Activated CD4-positive, alpha-beta T cell treated with anti-CD3 and anti-CD28 coated beads, Interleukin-2, Interleukin-4, amounts not matched to agents 100 ng/mL and 50 ng/mL, durations not matched to agents 16 hours and 8 hours (primary cell): ENCODE data around the gene DTNA.
A peak's percentile ranks its signal among the peaks of the same experiment; 100 is the strongest.

Experiments
- DNase-seq: peaks from one replicate; pipeline ENCODE4 v3.0.0-alpha.2; 2020; ENCODE audit warnings: low spot score

Gene DTNA

DNA sequence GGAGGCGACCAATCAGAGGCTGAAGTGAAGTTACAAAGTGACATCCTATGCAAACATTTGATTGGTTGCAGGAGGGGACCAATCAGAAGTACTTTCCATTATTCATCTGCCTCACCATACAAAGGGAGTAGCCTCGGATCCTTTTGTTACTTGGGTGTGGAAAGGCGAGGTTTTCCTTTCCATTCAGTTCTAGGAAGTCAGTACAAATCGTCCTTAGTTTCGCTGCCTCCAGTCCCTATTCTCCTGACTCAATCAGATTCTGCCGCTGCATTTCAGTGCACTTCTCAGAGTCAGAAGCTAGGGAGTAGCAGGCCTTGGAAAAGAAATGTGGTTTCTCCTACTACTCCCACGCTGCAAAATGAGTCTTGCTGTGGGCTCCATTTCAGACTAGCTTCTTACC, 149.4 kb downstream of the DTNA start:
- no peak for DNase-seq

DNA sequence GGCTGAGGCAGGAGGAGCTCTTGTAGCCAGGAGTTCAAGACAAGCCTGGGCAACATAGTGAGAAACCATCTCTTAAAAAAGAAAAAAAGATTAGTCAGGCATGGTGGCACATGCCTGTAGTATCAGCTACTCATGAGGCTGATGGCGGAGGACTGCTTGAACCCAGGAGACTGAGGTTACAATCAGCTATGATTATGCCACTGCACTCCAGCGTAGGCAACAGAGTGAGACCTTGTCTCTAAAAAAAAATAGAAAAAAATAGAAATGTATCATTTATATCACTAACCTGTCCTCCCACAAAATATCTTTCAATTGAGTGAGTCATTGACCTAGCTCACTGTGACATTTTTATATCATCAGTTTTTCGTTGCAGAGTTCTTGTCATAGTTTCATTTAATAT, 152.5 kb downstream of the DTNA start:
- no peak for DNase-seq

DNA sequence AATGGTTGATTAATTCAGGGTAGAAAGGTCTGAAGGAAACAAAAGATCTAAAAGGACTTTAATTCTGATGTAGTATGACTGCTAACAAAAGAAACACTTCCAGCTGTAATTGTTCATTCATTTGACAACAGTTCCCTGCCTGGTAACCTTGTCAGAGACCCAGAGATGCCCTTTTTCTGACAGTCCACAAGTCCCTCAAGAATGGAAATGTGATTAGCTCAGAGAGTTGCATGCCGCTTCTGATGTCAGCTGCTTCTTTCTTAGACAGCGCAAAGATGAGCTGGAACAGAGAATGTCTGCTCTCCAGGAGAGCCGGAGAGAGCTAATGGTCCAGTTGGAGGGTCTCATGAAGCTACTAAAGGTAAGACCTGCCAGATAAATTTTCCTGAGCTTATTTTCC, 153.6 kb downstream of the DTNA start:
- DNase-seq, result no peak

GRCh38 chr18:34864836-34865497, 154.9 kb downstream of the DTNA start:
- no peak for DNase-seq

DNA sequence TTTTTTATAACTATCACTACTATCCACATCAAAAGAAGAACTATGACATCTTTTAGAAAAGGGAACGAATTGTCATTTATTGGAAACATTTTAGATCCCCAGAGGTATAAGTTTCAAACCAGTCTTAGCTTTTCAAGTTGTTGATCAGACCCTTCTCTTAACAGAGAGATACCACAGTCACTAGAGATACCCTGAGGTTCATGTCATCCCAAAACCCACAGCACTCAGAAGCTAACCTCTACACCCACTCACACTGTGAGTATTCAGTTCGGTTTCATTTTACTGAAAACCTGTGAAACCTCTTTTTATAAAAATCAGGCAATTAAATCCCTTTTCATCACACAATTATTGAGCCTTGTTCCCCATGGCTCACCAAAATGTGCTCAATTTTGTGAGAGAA, 156.2 kb downstream of the DTNA start:
- DNase-seq, result peak; percentile 34

- DNase-seq, result no peak
Measured at GRCh38 chr18:34866739-34867138, 156.6 kb downstream of the DTNA start.

- DNase-seq, result no peak
Measured at GRCh38 chr18:34867520-34867919, 157.4 kb downstream of the DTNA start.

- DNase-seq, result no peak
Measured at GRCh38 chr18:34870555-34871310, 160.6 kb downstream of the DTNA start.

GRCh38 chr18:34871435-34871834, 161.3 kb downstream of the DTNA start:
- DNase-seq, result no peak

DNA sequence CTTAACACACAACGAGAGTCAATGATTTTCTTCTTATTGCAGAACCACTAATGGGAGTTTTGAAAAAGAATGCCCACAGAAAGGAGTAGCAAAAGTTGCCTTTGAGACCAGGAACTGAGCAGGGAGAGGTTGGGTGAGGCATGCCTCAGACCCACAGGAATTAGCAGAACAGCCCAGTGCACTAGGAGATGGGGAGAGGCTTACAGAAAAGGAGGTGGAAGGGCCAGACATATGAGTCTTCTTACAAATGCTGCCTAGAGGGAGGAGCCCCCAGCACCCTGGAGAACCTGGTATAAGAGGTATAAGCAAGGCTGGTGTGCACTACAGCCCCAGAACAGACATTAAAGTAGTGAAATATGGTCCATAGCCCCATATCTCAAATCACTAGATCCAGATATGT, 162.0 kb downstream of the DTNA start:
- no peak for DNase-seq

GRCh38 chr18:34873986-34874580, 164.0 kb downstream of the DTNA start:
- no peak for DNase-seq

- DNase-seq, result no peak
Measured at GRCh38 chr18:34875150-34875549, 165.1 kb downstream of the DTNA start.

DNA sequence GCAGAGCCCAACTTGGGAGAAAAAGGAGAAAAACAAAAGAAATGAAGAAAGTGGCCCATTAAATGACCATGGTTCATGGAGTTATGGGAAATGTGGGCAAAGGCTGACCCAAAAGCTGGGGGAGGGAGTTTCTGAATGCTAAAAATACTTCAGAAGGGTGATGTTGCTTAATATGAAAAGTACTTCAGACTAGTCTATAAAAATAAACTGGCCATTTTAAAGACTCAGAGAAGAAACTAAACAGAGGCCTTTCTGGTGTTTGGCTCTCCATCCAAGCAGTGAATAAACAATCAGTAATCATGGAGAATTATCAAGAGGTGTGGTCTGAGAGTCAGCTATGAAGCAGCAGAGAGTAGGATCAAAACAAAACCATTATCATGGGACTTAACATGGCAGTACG, 170.3 kb downstream of the DTNA start:
- DNase-seq, result no peak

DNA sequence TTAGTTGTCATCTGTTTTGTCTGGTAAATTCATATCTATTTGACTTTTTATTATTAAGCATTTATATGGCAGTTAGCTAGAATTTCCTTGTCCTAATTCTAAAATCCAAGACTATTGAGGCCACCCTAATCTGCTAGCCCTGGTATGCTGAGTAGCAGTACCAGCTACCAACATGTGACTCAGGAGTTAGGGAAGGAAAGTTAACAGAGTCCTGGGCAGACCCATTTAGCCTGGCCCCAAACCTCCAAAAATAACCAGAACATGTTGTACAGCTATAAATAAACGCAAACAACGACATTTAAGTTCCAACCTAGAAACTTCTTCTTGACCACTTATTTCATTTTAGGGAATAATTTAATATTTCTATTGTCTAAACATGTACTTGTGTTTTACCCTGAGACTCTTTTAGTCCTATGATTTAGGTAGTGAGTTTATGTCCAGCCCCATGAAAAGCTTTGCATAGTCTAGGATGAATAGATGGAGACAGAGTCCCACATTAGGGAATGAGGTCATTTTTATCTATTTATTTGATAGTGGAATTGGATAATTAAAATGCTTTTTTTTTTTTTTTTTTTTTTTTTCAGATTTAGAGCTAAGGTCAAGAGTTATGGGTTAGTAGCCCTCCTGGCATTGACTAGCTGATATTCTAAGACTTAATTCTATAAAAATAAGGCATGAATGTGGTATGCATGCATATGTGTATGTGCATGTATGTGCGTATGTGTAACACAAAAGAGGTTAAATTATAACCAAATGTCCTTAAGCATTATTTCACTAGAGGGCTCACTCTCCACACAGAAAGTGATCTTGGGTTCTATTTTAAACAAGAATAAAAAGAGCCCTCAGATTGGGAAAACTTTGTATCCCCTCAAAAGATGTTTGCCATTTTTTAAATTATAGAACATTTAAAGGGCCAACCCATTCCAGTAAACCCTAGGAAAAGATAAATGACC, 171.1 kb downstream of the DTNA start:
- no peak for DNase-seq

- DNase-seq, result no peak
Measured at GRCh38 chr18:34884436-34884835, 174.3 kb downstream of the DTNA start.

GRCh38 chr18:34886177-34886576, 176.1 kb downstream of the DTNA start:
- no peak for DNase-seq

DNA sequence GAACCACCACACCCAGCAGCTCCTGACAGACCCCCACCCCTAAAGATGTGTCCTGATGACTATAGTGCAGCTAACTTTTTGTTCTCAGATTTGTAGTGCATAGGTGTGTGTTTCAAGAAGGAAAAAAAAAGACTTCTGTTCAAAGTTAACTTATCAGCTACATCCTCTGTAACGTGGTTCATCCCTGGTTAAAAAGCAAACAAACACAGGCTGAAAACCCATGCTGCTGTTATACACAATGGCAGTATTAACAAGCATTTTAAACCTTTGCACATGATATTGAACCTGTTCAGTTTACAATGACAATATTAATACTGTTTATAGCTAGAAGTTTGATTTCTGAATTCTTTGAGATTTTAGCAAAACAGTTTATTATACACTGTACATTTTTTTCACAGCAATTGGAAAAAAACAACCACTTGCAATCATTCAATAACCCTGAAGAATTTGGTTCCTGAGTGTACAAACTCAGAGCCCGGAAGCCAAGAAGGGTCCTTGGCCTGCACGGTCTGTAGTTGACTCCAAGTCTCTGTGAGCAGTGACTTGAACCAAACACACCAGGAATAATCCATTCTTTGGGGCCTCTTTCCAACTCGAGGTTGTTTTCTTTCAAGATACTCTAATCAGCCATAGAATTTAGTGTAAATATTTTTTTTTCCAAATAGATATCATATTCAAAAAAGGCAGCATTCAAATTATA, 177.9 kb downstream of the DTNA start:
- no peak for DNase-seq

- no peak for DNase-seq
Measured at GRCh38 chr18:34890486-34891085, 180.5 kb downstream of the DTNA start.

DNA sequence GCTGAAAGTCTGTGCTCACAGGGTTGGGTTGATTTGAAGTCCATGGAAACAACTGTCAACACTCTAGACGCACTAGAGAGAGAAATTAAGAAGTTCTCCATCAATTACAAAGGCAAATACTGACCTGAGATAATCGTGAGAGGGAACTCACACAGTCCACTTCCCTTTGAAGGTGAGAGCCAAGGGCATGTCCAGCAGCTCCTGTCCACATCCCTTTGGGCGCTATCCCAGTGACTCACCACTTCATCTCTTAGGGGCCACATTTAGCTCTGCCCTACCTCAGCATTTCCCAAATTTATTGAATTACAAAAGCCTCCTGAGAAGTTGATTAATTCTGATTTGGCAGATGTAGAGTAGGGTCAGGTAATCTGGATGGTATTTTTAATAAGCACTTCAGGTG, 182.3 kb downstream of the DTNA start:
- no peak for DNase-seq

- DNase-seq, result no peak
Measured at GRCh38 chr18:34893239-34893638, 183.1 kb downstream of the DTNA start.

GRCh38 chr18:34901299-34901698, 191.2 kb downstream of the DTNA start:
- no peak for DNase-seq
